ENCODE results near the gene DIAPH3. TPM values are rescaled to one million over a fixed set of nuclear protein-coding genes. Genes with fewer than 3 reads are reported as not detected.

Gene DIAPH3
- total RNA-seq, 2 experiments from 2014 or later = 24.9 to 34.7 TPM

GRCh38 chr13:59690857-59691500, 472.7 kb downstream of the DIAPH3 start:
- no peak overlapping the region for H3K4me3 Mint-ChIP-seq
- no peak for DNase-seq
- no peaks in the 10 kb centered on the region for H3K36me3 Mint-ChIP-seq
- H3K4me1 Mint-ChIP-seq = no peaks in the 10 kb centered on the region
- no peaks in the 10 kb centered on the region for H3K27me3 Mint-ChIP-seq
- H3K27ac Mint-ChIP-seq = no peak overlapping the region
- ATAC-seq = no peak
- no peaks in the 10 kb centered on the region for H3K9me3 Mint-ChIP-seq (ENCODE audit: low read depth)
- CTCF ChIA-PET = no interaction called here

GRCh38 chr13:59689057-59689456, 474.7 kb downstream of the DIAPH3 start:
- Mint-ChIP-seq H3K27me3 (no peaks in the 10 kb centered on the region), H3K4me3 (no peak overlapping the region), H3K9me3 (ENCODE audit: low read depth) (no peaks in the 10 kb centered on the region), H3K27ac (no peak overlapping the region), H3K4me1 (no peaks in the 10 kb centered on the region), H3K36me3 (no peaks in the 10 kb centered on the region)
- DNase-seq (no peak), ATAC-seq (no peak)
- CTCF ChIA-PET = no interaction called here

- ATAC-seq (no peak), DNase-seq (no peak)
- Mint-ChIP-seq H3K4me3 (no peak overlapping the region), H3K27ac (no peak overlapping the region), H3K9me3 (ENCODE audit: low read depth) (no peaks in the 10 kb centered on the region), H3K27me3 (no peaks in the 10 kb centered on the region), H3K36me3 (peaks cover 2% of the 10 kb centered on the region), H3K4me1 (no peaks in the 10 kb centered on the region)
- CTCF ChIA-PET = no interaction called here
Measured at GRCh38 chr13:59686798-59687394, 476.8 kb downstream of the DIAPH3 start.

- no peak overlapping the region for H3K4me3 Mint-ChIP-seq
- H3K27ac Mint-ChIP-seq = no peak overlapping the region
- H3K9me3 Mint-ChIP-seq (ENCODE audit: low read depth) = no peaks in the 10 kb centered on the region
- H3K36me3 Mint-ChIP-seq = peaks cover 2% of the 10 kb centered on the region
- no peaks in the 10 kb centered on the region for H3K4me1 Mint-ChIP-seq
- no peak for ATAC-seq
- CTCF ChIA-PET = interaction anchor here (1.2 kb wide), 1 partner anchor 12 kb away, joined by 3 read pairs; no protein-coding TSS in a partner anchor
- no peaks in the 10 kb centered on the region for H3K27me3 Mint-ChIP-seq
- no peak for DNase-seq
Measured at GRCh38 chr13:59684105-59684504, 479.6 kb downstream of the DIAPH3 start.

GRCh38 chr13:59681636-59682311, 482.0 kb downstream of the DIAPH3 start:
- H3K27ac Mint-ChIP-seq = no peak overlapping the region
- CTCF ChIA-PET = interaction anchor here (1.1 to 3.4 kb wide), 4 partner anchors 225 to 749 kb away, joined by 3 to 15 read pairs (median 8); no protein-coding TSS in a partner anchor
- ATAC-seq = no peak

GRCh38 chr13:59680429-59681024, 483.2 kb downstream of the DIAPH3 start:
- H3K9me3 Mint-ChIP-seq (ENCODE audit: low read depth) = no peaks in the 10 kb centered on the region
- H3K4me1 Mint-ChIP-seq = no peaks in the 10 kb centered on the region
- no peak overlapping the region for H3K27ac Mint-ChIP-seq
- DNase-seq = no peak
- CTCF ChIA-PET = interaction anchor here (0.9 to 4.2 kb wide), 8 partner anchors 11 to 751 kb away, joined by 3 to 15 read pairs (median 6); no protein-coding TSS in a partner anchor
- peaks cover 2% of the 10 kb centered on the region for H3K36me3 Mint-ChIP-seq
- no peaks in the 10 kb centered on the region for H3K27me3 Mint-ChIP-seq
- H3K4me3 Mint-ChIP-seq = no peak overlapping the region
- ATAC-seq = no peak

More at GRCh38 chr13:59681636-59682311, 482.0 kb downstream of the DIAPH3 start:
- Mint-ChIP-seq H3K27me3 (no peaks in the 10 kb centered on the region), H3K4me3 (no peak overlapping the region), H3K36me3 (peaks cover 2% of the 10 kb centered on the region), H3K4me1 (no peaks in the 10 kb centered on the region), H3K9me3 (ENCODE audit: low read depth) (no peaks in the 10 kb centered on the region)
- DNase-seq = no peak

GRCh38 chr13:59679254-59679653, 484.5 kb downstream of the DIAPH3 start:
- Mint-ChIP-seq H3K4me3 (no peak overlapping the region), H3K27me3 (no peaks in the 10 kb centered on the region), H3K36me3 (peaks cover 2% of the 10 kb centered on the region), H3K9me3 (ENCODE audit: low read depth) (no peaks in the 10 kb centered on the region), H3K4me1 (peaks cover 2% of the 10 kb centered on the region), H3K27ac (no peak overlapping the region)
- DNase-seq (no peak), ATAC-seq (no peak)
- CTCF ChIA-PET = interaction anchor here (0.7 to 4.2 kb wide), 7 partner anchors 10 to 752 kb away, joined by 3 to 17 read pairs (median 3); no protein-coding TSS in a partner anchor

- Mint-ChIP-seq H3K27ac (no peak overlapping the region), H3K4me1 (peaks cover 2% of the 10 kb centered on the region), H3K36me3 (no peaks in the 10 kb centered on the region), H3K4me3 (no peak overlapping the region), H3K27me3 (no peaks in the 10 kb centered on the region), H3K9me3 (ENCODE audit: low read depth) (no peaks in the 10 kb centered on the region)
- CTCF ChIA-PET = interaction anchor here (0.6 to 4.2 kb wide), 5 partner anchors 9 to 753 kb away, joined by 3 to 17 read pairs (median 14); no protein-coding TSS in a partner anchor
- ATAC-seq (peak; percentile 53), DNase-seq (no peak)
Measured at GRCh38 chr13:59677966-59678814, 485.5 kb downstream of the DIAPH3 start.

GRCh38 chr13:59677430-59677829, 486.3 kb downstream of the DIAPH3 start:
- CTCF ChIA-PET = interaction anchor here (0.6 to 4.2 kb wide), 4 partner anchors 8 to 754 kb away, joined by 3 to 17 read pairs (median 9); no protein-coding TSS in a partner anchor
- no peak for DNase-seq
- Mint-ChIP-seq H3K4me1 (peaks cover 2% of the 10 kb centered on the region), H3K27ac (no peak overlapping the region), H3K9me3 (ENCODE audit: low read depth) (no peaks in the 10 kb centered on the region), H3K36me3 (no peaks in the 10 kb centered on the region), H3K27me3 (no peaks in the 10 kb centered on the region), H3K4me3 (no peak overlapping the region)
- no peak for ATAC-seq

GRCh38 chr13:59674616-59675015, 489.1 kb downstream of the DIAPH3 start:
- Mint-ChIP-seq H3K9me3 (ENCODE audit: low read depth) (no peaks in the 10 kb centered on the region), H3K27me3 (no peaks in the 10 kb centered on the region), H3K27ac (no peak overlapping the region), H3K4me3 (no peak overlapping the region), H3K36me3 (no peaks in the 10 kb centered on the region), H3K4me1 (peaks cover 2% of the 10 kb centered on the region)
- CTCF ChIA-PET = no interaction called here
- DNase-seq (no peak), ATAC-seq (no peak)

- Mint-ChIP-seq H3K27ac (no peak overlapping the region), H3K4me1 (peaks cover 2% of the 10 kb centered on the region), H3K9me3 (ENCODE audit: low read depth) (no peaks in the 10 kb centered on the region), H3K27me3 (no peaks in the 10 kb centered on the region), H3K36me3 (no peaks in the 10 kb centered on the region), H3K4me3 (no peak overlapping the region)
- DNase-seq = no peak
- no peak for ATAC-seq
- CTCF ChIA-PET = no interaction called here
Measured at GRCh38 chr13:59673286-59673685, 490.4 kb downstream of the DIAPH3 start.

GRCh38 chr13:59672445-59672844, 491.3 kb downstream of the DIAPH3 start:
- H3K36me3 Mint-ChIP-seq = no peaks in the 10 kb centered on the region
- DNase-seq (no peak), ATAC-seq (no peak)
- no peak overlapping the region for H3K4me3 Mint-ChIP-seq
- H3K27me3 Mint-ChIP-seq = no peaks in the 10 kb centered on the region
- peaks cover 2% of the 10 kb centered on the region for H3K4me1 Mint-ChIP-seq
- H3K27ac Mint-ChIP-seq = no peak overlapping the region
- H3K9me3 Mint-ChIP-seq (ENCODE audit: low read depth) = no peaks in the 10 kb centered on the region
- CTCF ChIA-PET = interaction anchor here (1.2 kb wide), 1 partner anchor 11 kb away, joined by 3 read pairs; no protein-coding TSS in a partner anchor
